Activated CD4-positive, alpha-beta memory T cell treated with anti-CD3 and anti-CD28 coated beads, Interleukin-2, amount 10 ng/mL, durations not matched to agents 7 days and 5 days (primary cell): ENCODE results near the gene LRRC34. TPM values are rescaled to one million over a fixed set of nuclear protein-coding genes. Genes with fewer than 3 reads are reported as not detected.
A peak's percentile ranks its signal among the peaks of the same experiment; 100 is the strongest.

ENCODE experiments used
- CTCF ChIA-PET: fragments of 350-600 bp; sonication (Branson Sonifier 250); formaldehyde crosslinking; loops from one replicate; lab custom pipeline; 2021; ENCODE audit warnings: antibody characterized with exemption, inconsistent platforms; lab: Charles Lee
- POLR2A ChIA-PET: fragments of 350-600 bp; sonication (Branson Sonifier 250); formaldehyde crosslinking; loops from one replicate; lab custom pipeline; 2021; ENCODE audit warnings: antibody characterized with exemption; lab: Charles Lee
- DNase-seq: peaks from one replicate; pipeline ENCODE4 v3.0.0-alpha.2; 2020
- H3K27ac Mint-ChIP-seq: one replicate; pipeline ENCODE4 v1.8.0; 2021; ENCODE audit warnings: mild to moderate bottlenecking, mixed read lengths
- H3K27me3 Mint-ChIP-seq: one replicate; pipeline ENCODE4 v1.8.0; 2021; ENCODE audit warnings: mixed read lengths
- H3K36me3 Mint-ChIP-seq: one replicate; pipeline ENCODE4 v1.8.0; 2021; ENCODE audit warnings: low read depth, mixed read lengths
- H3K4me1 Mint-ChIP-seq: one replicate; pipeline ENCODE4 v1.8.0; 2021; ENCODE audit warnings: mixed read lengths
- H3K4me3 Mint-ChIP-seq: one replicate; pipeline ENCODE4 v1.8.0; 2021; ENCODE audit warnings: mild to moderate bottlenecking, mixed read lengths
- H3K9me3 Mint-ChIP-seq: one replicate; pipeline ENCODE4 v1.8.0; 2021; ENCODE audit warnings: mixed read lengths
- total RNA-seq, 2 experiments: library from RNA; stranded (reverse); gene quantifications; one replicate each; pipeline ENCODE4 v1.2.3, GENCODE V29; 2021

The LRRC34 gene
- total RNA-seq, 2 experiments from 2014 or later = 5.6 to 6.0 TPM

DNA sequence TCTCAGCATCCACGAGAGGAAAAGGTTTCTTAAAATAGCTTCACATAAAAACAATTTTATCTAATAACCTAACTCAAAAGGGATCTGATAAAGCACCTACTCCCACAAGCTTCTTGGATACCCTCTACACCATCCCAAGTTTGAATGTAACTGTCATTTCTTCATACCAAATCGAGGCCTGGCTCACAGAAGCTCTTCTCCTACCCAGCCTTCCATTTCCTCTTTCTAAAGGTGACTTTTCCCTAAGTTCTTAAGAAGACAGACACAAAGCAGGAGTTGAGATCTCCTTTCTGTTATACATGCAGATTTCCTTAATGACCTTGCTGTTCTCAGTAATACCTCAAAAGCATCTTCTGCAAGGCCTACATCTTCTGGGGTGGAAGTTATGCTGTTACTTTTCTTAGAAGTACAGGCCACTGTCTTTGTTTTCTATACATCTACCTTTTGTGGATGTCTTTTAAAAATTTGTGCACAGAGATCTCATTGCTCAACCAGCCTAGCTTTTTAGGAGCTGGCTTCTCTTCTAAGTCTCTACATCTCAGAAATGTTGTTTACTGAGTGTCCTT lies 3.4 kb downstream of the LRRC34 start:
- H3K27ac Mint-ChIP-seq = peak overlapping the region; percentile 67
- no peak for DNase-seq
- H3K4me3 Mint-ChIP-seq = peak overlapping the region; percentile 2
- CTCF ChIA-PET = interaction anchor here (0.8 to 1.1 kb wide), 2 partner anchors 15 to 145 kb away, joined by 3 read pairs; no protein-coding TSS in a partner anchor
- POLR2A ChIA-PET = interaction anchor here (1.2 to 6.4 kb wide), 4 partner anchors 28 to 45 kb away, joined by 3 to 83 read pairs (median 6); partner anchors contain the start of genes MYNN and TERC
- H3K9me3 Mint-ChIP-seq = no peaks in the 10 kb centered on the region
- peaks cover 6% of the 10 kb centered on the region for H3K36me3 Mint-ChIP-seq
- H3K4me1 Mint-ChIP-seq = peaks cover 52% of the 10 kb centered on the region
- H3K27me3 Mint-ChIP-seq = no peaks in the 10 kb centered on the region

DNA sequence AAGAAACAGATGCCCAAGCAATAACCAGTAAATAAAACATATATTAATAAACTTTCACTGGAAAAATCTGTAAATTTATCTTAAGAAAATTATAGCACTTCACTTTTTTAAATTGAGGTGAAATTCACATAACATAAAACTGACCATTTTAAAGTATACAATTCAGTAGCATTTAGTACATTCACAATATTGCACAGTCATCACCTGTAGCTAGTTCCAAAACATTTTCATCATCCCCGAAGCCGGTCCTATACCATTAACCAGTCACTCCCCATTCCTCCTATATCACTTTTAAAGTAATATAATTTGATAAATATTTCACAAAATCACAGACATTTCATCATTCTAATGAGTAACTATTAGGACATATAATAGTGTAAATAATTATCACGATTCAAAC lies 8.0 kb downstream of the LRRC34 start:
- Mint-ChIP-seq H3K27me3 (no peaks in the 10 kb centered on the region), H3K27ac (no peak overlapping the region), H3K9me3 (no peaks in the 10 kb centered on the region), H3K4me1 (peaks cover 16% of the 10 kb centered on the region), H3K4me3 (no peak overlapping the region), H3K36me3 (peaks cover 14% of the 10 kb centered on the region)
- POLR2A ChIA-PET = interaction anchor here (2.2 kb wide), 1 partner anchor 31 kb away, joined by 9 read pairs; the partner anchor contains the start of gene MYNN
- DNase-seq = no peak
- CTCF ChIA-PET = interaction anchor here (0.8 kb wide), 1 partner anchor 9 kb away, joined by 3 read pairs; no protein-coding TSS in a partner anchor

DNA sequence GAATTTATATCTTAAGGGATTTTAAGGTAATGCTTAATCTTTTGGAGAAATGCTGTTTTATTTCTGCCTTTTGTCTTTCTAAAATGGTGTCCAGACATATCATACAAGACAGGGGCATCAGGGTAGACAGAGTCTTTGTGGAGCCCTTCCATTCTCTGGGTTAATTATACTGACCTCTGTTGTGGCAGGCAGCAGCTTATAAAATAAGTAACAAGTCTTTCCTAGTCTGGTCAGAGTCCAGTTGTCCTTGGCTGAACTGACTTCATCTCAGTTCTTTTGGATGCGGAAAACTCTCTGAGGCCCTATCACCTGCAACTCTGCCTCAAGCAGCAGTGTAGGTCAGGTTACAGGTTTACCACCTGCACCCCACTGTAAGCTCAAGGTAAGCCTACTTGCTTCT lies 20.3 kb downstream of the LRRC34 start:
- Mint-ChIP-seq H3K27me3 (no peaks in the 10 kb centered on the region), H3K4me3 (no peak overlapping the region), H3K9me3 (no peaks in the 10 kb centered on the region), H3K4me1 (peaks cover 25% of the 10 kb centered on the region), H3K36me3 (peaks cover 51% of the 10 kb centered on the region), H3K27ac (no peak overlapping the region)
- no peak for DNase-seq
- POLR2A ChIA-PET = no interaction called here
- CTCF ChIA-PET = no interaction called here

DNA sequence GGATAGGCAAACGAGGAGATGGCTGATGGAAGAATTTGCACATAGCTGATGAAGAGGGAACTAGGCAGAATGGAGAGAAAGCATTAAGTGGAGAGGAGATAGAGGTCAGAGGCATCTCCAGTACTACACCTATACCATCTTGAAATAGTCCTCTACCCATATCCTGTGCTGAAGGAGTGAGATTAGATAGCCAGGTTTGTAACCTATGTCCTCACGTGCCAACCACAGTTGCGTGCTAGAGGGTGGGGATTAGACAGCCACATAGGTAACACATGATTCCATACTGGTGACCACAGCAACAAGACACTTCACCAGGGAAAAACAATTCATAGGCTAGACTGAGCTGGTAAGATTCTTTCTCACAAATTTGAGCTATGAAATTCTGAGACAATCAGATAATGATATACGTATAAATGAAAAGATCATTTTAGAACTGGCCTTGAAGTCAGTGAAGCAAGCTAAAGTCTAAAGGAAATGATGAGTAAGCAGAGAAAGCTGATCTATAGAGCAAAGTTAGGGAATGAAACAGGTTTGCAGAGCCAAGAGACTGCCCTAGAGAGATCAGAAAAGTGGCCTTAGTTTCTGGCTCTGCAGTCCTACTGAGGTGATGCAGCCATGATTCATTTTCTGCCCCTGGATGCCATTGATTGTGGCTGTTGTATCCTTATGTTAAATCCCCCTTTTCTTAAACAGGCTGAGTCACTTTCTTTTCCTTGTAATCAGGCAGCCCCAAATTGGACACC lies 21.8 kb downstream of the LRRC34 start:
- Mint-ChIP-seq H3K9me3 (no peaks in the 10 kb centered on the region), H3K27ac (no peak overlapping the region), H3K27me3 (no peaks in the 10 kb centered on the region), H3K4me3 (no peak overlapping the region), H3K36me3 (peaks cover 60% of the 10 kb centered on the region), H3K4me1 (peaks cover 27% of the 10 kb centered on the region)
- DNase-seq = no peak
- ChIA-PET POLR2A (interaction anchor here (0.9 to 1.0 kb wide), 2 partner anchors 15 to 18 kb away, joined by 3 to 4 read pairs; partner anchors contain the start of gene MYNN), CTCF (no interaction called here)

DNA sequence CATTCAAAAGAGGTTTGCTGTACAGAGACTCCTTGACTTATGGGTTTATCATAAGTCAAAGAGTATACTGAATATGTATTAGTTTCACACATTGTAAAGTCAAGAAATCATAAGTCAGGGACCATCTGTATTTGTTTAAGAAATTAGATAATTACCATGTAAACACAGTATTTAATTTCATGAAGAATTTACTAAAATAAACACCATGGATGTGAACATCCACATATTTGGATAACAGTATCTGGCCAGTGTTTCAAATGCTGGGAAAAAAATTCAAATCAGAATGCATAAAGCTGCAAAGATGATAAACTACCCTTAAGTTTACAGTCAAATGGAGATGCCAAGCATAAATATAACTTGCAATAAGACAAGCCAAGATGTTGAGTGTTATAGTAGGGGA lies 22.5 kb downstream of the LRRC34 start:
- H3K36me3 Mint-ChIP-seq = peaks cover 66% of the 10 kb centered on the region
- H3K27ac Mint-ChIP-seq = no peak overlapping the region
- DNase-seq = no peak
- H3K27me3 Mint-ChIP-seq = no peaks in the 10 kb centered on the region
- no peaks in the 10 kb centered on the region for H3K9me3 Mint-ChIP-seq
- CTCF ChIA-PET = no interaction called here
- H3K4me1 Mint-ChIP-seq = peaks cover 29% of the 10 kb centered on the region
- POLR2A ChIA-PET = interaction anchor here (1.0 kb wide), 1 partner anchor 15 kb away, joined by 3 read pairs; no protein-coding TSS in a partner anchor
- H3K4me3 Mint-ChIP-seq = no peak overlapping the region

DNA sequence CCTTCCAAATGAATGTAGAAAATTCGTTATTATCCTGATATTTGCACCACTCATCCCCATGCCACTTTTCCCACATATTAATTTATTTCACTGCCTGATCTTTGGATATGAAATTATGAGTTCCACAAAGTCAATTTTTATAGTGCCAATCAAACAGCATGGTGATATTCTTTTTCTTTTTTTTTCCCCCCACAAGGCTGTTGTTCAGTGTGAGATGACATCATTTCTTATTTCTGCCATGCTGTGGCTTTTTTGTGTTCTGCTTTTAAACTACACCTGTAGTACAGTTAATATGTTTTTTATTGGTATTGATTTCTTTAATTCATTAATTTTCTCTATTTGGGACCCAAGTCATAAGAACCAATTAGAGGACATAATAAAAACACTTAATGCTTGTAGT lies 24.9 kb downstream of the LRRC34 start:
- no peak for DNase-seq
- H3K36me3 Mint-ChIP-seq = peaks cover 70% of the 10 kb centered on the region
- no peak overlapping the region for H3K4me3 Mint-ChIP-seq
- peaks cover 30% of the 10 kb centered on the region for H3K4me1 Mint-ChIP-seq
- CTCF ChIA-PET = no interaction called here
- POLR2A ChIA-PET = no interaction called here
- no peaks in the 10 kb centered on the region for H3K27me3 Mint-ChIP-seq
- H3K9me3 Mint-ChIP-seq = no peaks in the 10 kb centered on the region
- H3K27ac Mint-ChIP-seq = no peak overlapping the region

DNA sequence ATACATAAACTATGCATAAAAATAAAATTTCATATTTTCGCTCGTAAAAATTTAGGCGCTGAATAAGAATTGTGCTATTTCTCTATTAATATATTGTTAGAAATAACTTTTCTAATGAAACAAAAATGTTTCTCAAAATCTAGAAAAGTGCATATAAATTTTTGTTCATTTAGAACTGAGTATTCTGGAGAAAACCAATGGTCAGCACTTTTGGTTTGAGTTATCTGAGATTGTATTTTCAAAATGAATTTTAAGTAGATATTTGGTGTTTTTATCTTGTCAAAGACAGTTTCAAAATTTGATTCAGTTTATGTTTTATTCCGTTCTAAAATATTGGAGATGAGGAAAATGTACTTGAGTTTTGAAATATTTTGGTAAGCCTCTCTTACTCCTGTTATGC lies 25.6 kb downstream of the LRRC34 start:
- no peak overlapping the region for H3K4me3 Mint-ChIP-seq
- H3K27ac Mint-ChIP-seq = no peak overlapping the region
- ChIA-PET CTCF (no interaction called here), POLR2A (interaction anchor here (1.8 kb wide), 1 partner anchor 13 kb away, joined by 8 read pairs; no protein-coding TSS in a partner anchor)
- no peaks in the 10 kb centered on the region for H3K9me3 Mint-ChIP-seq
- no peaks in the 10 kb centered on the region for H3K27me3 Mint-ChIP-seq
- H3K4me1 Mint-ChIP-seq = peaks cover 34% of the 10 kb centered on the region
- DNase-seq = no peak
- peaks cover 70% of the 10 kb centered on the region for H3K36me3 Mint-ChIP-seq

DNA sequence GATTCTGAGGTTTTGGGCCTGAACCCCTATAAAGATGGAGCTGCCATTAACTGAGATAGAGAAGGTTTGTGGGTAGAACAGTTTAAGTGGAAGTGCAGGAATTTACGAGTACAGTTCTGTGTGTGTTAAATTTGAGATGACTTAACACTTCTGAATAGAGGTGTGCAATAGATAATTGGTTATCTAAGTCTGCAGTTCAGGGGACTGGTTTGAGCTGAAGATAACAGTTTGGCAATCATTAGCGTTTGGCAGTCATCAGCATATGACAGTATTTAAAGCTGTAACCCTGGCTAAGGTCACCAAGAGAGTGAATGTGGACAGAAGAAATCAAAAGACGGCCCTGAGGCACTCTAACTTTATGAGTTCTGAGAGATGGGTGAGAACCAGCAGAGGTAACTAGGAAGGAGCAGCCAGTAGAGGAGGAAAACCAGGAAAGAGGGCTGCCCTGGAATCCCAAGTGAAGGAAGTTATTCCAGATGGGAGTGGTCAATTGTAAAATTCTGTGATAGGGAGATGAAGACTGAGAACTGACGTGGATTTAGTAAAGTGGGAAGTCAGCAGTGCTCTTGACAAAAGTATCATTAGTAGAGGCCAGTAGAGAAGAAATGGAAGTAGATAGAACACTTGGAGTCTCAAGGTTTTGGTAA lies 31.4 kb downstream of the LRRC34 start:
- Mint-ChIP-seq H3K4me1 (peaks cover 53% of the 10 kb centered on the region), H3K36me3 (peaks cover 76% of the 10 kb centered on the region), H3K27me3 (no peaks in the 10 kb centered on the region), H3K27ac (peak overlapping the region; percentile 79), H3K9me3 (no peaks in the 10 kb centered on the region), H3K4me3 (peak overlapping the region; percentile 56)
- ChIA-PET CTCF (interaction anchor here (1.3 kb wide), 1 partner anchor 9 kb away, joined by 7 read pairs; the partner anchor contains the start of gene MYNN), POLR2A (interaction anchor here (0.9 to 2.4 kb wide), 7 partner anchors 9 to 399 kb away, joined by 3 to 13 read pairs (median 4); partner anchors contain the start of genes ACTRT3, LRRC34, LRRIQ4 and TERC)
- DNase-seq = no peak

DNA sequence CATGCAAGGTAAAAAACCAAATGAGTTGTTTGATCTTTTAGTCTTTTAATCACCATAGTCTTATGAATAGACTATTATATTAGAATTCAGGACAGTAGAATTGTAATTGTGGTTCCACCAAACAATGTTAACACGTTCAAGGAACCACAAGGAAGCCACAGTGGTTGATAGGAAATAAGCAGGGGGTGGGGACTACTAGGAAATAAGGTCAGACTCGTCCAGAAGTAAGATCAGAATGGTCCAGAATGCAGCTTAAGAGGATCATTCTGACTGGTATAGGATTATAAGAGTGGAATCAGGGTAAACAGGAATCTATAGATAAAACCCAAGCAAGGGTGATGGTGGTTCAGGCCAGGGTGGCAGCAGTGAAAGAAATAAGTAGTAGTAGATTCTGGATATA lies 32.0 kb downstream of the LRRC34 start:
- ChIA-PET POLR2A (interaction anchor here (0.9 to 2.4 kb wide), 9 partner anchors 8 to 400 kb away, joined by 3 to 13 read pairs (median 4); partner anchors contain the start of genes ACTRT3, LRRC34, LRRIQ4 and TERC), CTCF (interaction anchor here (0.7 to 1.3 kb wide), 4 partner anchors 8 to 17 kb away, joined by 3 to 7 read pairs (median 3); partner anchors contain the start of genes ACTRT3 and MYNN)
- Mint-ChIP-seq H3K4me1 (peaks cover 54% of the 10 kb centered on the region), H3K36me3 (peaks cover 76% of the 10 kb centered on the region), H3K27me3 (no peaks in the 10 kb centered on the region), H3K9me3 (no peaks in the 10 kb centered on the region), H3K4me3 (peak overlapping the region; percentile 56), H3K27ac (peak overlapping the region; percentile 79)
- DNase-seq = peak; percentile 37

DNA sequence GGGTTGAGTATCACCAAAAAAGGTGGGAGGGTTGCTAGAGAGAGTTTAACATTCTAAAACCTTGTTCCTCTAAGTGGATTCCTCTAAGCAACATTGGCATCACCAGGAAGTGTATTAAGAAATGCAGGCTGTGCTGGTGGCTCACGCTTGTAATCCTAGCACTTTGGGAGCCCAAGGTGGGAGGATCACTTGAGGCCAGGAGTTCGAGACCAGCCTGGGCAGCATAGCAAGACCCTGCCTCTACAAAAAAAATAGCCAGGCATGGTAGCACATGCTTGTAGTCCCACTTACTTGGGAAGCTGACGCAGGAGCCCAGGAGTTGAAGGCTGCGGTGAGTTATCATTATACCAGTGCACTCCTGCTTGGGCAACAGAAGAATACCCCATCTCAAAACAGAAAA lies 34.9 kb downstream of the LRRC34 start:
- ChIA-PET CTCF (interaction anchor here (2.6 kb wide), 1 partner anchor 14 kb away, joined by 7 read pairs; no protein-coding TSS in a partner anchor), POLR2A (interaction anchor here (0.8 kb wide), 1 partner anchor 13 kb away, joined by 3 read pairs; the partner anchor contains the start of gene TERC)
- no peaks in the 10 kb centered on the region for H3K27me3 Mint-ChIP-seq
- H3K27ac Mint-ChIP-seq = no peak overlapping the region
- H3K4me3 Mint-ChIP-seq = no peak overlapping the region
- DNase-seq = no peak
- no peaks in the 10 kb centered on the region for H3K9me3 Mint-ChIP-seq
- H3K36me3 Mint-ChIP-seq = peaks cover 76% of the 10 kb centered on the region
- H3K4me1 Mint-ChIP-seq = peaks cover 68% of the 10 kb centered on the region

DNA sequence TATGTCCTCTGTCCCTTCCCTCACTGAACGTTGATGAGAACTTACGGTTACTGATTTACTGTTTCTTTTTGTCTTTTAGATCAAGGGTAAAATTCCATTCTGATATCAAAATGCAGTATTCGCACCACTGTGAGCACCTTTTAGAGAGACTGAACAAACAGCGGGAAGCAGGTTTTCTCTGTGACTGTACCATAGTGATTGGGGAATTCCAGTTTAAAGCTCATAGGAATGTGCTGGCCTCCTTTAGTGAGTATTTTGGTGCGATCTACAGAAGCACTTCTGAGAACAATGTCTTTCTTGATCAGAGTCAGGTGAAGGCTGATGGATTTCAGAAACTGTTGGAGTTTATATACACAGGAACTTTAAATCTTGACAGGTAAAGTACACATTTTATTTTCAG lies 38.5 kb downstream of the LRRC34 start:
- Mint-ChIP-seq H3K4me1 (peaks cover 49% of the 10 kb centered on the region), H3K9me3 (no peaks in the 10 kb centered on the region), H3K27me3 (no peaks in the 10 kb centered on the region), H3K36me3 (peaks cover 49% of the 10 kb centered on the region), H3K27ac (peak overlapping the region; percentile 100), H3K4me3 (peak overlapping the region; percentile 93)
- ChIA-PET CTCF (interaction anchor here (0.6 to 3.3 kb wide), 4 partner anchors 12 to 406 kb away, joined by 3 to 29 read pairs (median 4); partner anchors contain the start of genes LRRC34 and LRRIQ4), POLR2A (interaction anchor here (0.7 to 3.7 kb wide), 8 partner anchors 9 to 407 kb away, joined by 3 to 83 read pairs (median 15); partner anchors contain the start of genes LRRC34, LRRIQ4, PHC3 and SEC62)
- DNase-seq = no peak
